ENCODE data around the gene AUP1. TPM values are rescaled to one million over a fixed set of nuclear protein-coding genes. Genes with fewer than 3 reads are reported as not detected.

AUP1 gene
- total and polyA plus RNA-seq, 2 donors (not counting 3 experiments of a cell fraction or from before 2014, with no cell fraction given): 103 to 187 TPM

- Histone ChIP-seq H3K27me3 (ENCODE audit: control insufficient read depth in 2 of 2, insufficient read depth in 2 of 2, low read length in 2 of 2) (peaks cover 6 to 7% of the 10 kb centered on the region in 2 experiments), H3K4me2 (ENCODE audit: insufficient read depth, low read length) (no peak overlapping the region), H4K20me1 (replicated peaks; ENCODE audit: control insufficient read depth, extremely low read depth, insufficient read depth, low read length) (no peaks in the 10 kb centered on the region), H3K79me2 (ENCODE audit: control insufficient read depth, insufficient read depth, low read length) (peaks cover 9% of the 10 kb centered on the region), H2AFZ (ENCODE audit: low read depth, low read length) (no peak overlapping the region), H3K9me3 (replicated peaks; ENCODE audit: control insufficient read depth, insufficient read depth, low read length) (no peaks in the 10 kb centered on the region), H3K9me1 (replicated peaks; ENCODE audit: control insufficient read depth, extremely low read depth, insufficient read depth, low read length) (no peaks in the 10 kb centered on the region), H3K9ac (replicated peaks; ENCODE audit: extremely low read depth, insufficient read depth, low read length) (no peak overlapping the region), H3K36me3 (ENCODE audit: control insufficient read depth in 2 of 2, extremely low read depth in 1 of 2, insufficient read depth in 2 of 2, low read length in 2 of 2) (peaks cover 0 to 10% of the 10 kb centered on the region in 2 experiments), H3K4me1 (ENCODE audit: control insufficient read depth, extremely low read depth, insufficient read depth, low read length) (peaks cover 13% of the 10 kb centered on the region), H3K4me3 (replicated peaks in 1 of 3; ENCODE audit: insufficient read depth in 1 of 3, low read depth in 1 of 3, low read length in 3 of 3) (no peak overlapping the region), H3K27ac (ENCODE audit: insufficient read depth, low read depth, low read length) (no peak overlapping the region)
- intact Hi-C loops (cut with micrococcal nuclease): loop anchor here (2.0 to 5.0 kb wide), 3 partner anchors 36 to 283 kb away; partner anchors contain the start of gene LBX2
- CTCF ChIA-PET: interaction anchor here (0.8 to 5.2 kb wide), 5 partner anchors 12 to 284 kb away, joined by 3 to 82 read pairs (median 16); partner anchors contain the start of genes CCDC142 and TTC31
- FAIRE-seq (no peak), DNase-seq (ENCODE audit: low read depth, low spot score) (no peak)
- POLR2A ChIA-PET: no interaction called here
- dilution Hi-C loops (cut with MboI; ENCODE audit: extremely low pct_ligation_motif_present, low sequenced_read_pairs): no loop called here
- TF ChIP-seq FOS (IDR thresholded peaks at IDR 0.05; ENCODE audit: borderline replicate concordance, insufficient read depth, low read length): no peak
- TF ChIP-seq MYC (IDR thresholded peaks at IDR 0.05; ENCODE audit: low read depth, low read length): no peak
- BruUV-seq (replicated peaks): no TSS peak
Observed at GRCh38 chr2:74533464-74533863, 4.0 kb upstream of the AUP1 start.

GRCh38 chr2:74532222-74532621 lies 2.7 kb upstream of the AUP1 start:
- Histone ChIP-seq H3K27me3 (ENCODE audit: control insufficient read depth in 2 of 2, insufficient read depth in 2 of 2, low read length in 2 of 2) (no peaks in the 10 kb centered on the region), H3K9me3 (replicated peaks; ENCODE audit: control insufficient read depth, insufficient read depth, low read length) (no peaks in the 10 kb centered on the region), H3K9ac (replicated peaks; ENCODE audit: extremely low read depth, insufficient read depth, low read length) (no peak overlapping the region), H3K36me3 (ENCODE audit: control insufficient read depth in 2 of 2, extremely low read depth in 1 of 2, insufficient read depth in 2 of 2, low read length in 2 of 2) (peaks cover 4 to 14% of the 10 kb centered on the region in 2 experiments), H3K4me1 (ENCODE audit: control insufficient read depth, extremely low read depth, insufficient read depth, low read length) (peaks cover 20% of the 10 kb centered on the region), H4K20me1 (replicated peaks; ENCODE audit: control insufficient read depth, extremely low read depth, insufficient read depth, low read length) (no peaks in the 10 kb centered on the region), H3K27ac (ENCODE audit: insufficient read depth, low read depth, low read length) (no peak overlapping the region), H3K9me1 (replicated peaks; ENCODE audit: control insufficient read depth, extremely low read depth, insufficient read depth, low read length) (no peaks in the 10 kb centered on the region), H3K4me3 (replicated peaks in 1 of 3; ENCODE audit: insufficient read depth in 1 of 3, low read depth in 1 of 3, low read length in 3 of 3) (no peak overlapping the region), H3K4me2 (ENCODE audit: insufficient read depth, low read length) (no peak overlapping the region), H2AFZ (ENCODE audit: low read depth, low read length) (no peak overlapping the region), H3K79me2 (ENCODE audit: control insufficient read depth, insufficient read depth, low read length) (peaks cover 19% of the 10 kb centered on the region)
- dilution Hi-C loops (cut with MboI; ENCODE audit: extremely low pct_ligation_motif_present, low sequenced_read_pairs) (no loop called here), intact Hi-C loops (cut with micrococcal nuclease) (loop anchor here (2.0 to 5.0 kb wide), 3 partner anchors 35 to 281 kb away; partner anchors contain the start of gene LBX2)
- ChIA-PET POLR2A (no interaction called here), CTCF (interaction anchor here (0.5 to 5.2 kb wide), 26 partner anchors 13 to 708 kb away, joined by 3 to 82 read pairs (median 5); partner anchors contain the start of genes CCDC142, LBX2, MOGS and PCGF1)
- peak; percentile 75 for FAIRE-seq
- BruUV-seq (replicated peaks): no TSS peak
- peak; percentile 45 for DNase-seq (ENCODE audit: low read depth, low spot score)
- TF ChIP-seq CTCF (IDR thresholded peaks at IDR 0.05; ENCODE audit: extremely low read depth in 1 of 2, insufficient read depth in 1 of 2, low read depth in 1 of 2, low read length in 2 of 2): peak; percentile 5 to 11
- TF ChIP-seq MAX (IDR thresholded peaks at IDR 0.05; ENCODE audit: insufficient read depth, insufficient read length): no peak

Measured in endothelial cell of umbilical vein (primary cell).